C4-2B (cell line): Measurements from ENCODE around the gene PEMT.

Source experiments
- ZFX ChIP-seq: fragments of 450-650 bp; IDR thresholded peaks from 2 replicates; pipeline ENCODE4 v1.6.1; 2017
- TF ChIP-seq, protein P1 (sequence below): fragments of 450-650 bp; conservative IDR thresholded peaks from 2 replicates; pipeline ENCODE4 v1.5.1; 2017; ENCODE audit warnings: mild to moderate bottlenecking

DNA sequence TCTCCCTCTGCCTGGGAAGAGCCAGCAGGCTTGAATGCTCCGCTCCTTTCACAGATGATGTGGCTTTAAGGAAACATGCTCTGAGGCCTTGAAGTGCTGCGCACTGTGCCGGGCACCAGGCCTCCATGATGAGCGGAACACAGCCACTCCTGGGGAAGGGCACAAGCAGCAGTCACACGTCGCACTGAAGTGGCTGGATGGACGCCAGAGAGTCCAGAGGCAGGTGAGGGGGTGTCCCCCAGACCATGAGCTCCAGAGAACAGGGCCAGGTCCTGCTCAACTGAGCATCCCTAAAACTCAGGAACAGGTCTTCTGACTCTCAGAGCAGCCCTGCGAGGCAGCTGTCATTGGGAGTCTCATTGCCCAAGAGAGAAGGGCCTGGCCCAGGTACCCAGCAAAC lies 35.6 kb downstream of the PEMT start:
- TF ChIP-seq, protein P1, sequence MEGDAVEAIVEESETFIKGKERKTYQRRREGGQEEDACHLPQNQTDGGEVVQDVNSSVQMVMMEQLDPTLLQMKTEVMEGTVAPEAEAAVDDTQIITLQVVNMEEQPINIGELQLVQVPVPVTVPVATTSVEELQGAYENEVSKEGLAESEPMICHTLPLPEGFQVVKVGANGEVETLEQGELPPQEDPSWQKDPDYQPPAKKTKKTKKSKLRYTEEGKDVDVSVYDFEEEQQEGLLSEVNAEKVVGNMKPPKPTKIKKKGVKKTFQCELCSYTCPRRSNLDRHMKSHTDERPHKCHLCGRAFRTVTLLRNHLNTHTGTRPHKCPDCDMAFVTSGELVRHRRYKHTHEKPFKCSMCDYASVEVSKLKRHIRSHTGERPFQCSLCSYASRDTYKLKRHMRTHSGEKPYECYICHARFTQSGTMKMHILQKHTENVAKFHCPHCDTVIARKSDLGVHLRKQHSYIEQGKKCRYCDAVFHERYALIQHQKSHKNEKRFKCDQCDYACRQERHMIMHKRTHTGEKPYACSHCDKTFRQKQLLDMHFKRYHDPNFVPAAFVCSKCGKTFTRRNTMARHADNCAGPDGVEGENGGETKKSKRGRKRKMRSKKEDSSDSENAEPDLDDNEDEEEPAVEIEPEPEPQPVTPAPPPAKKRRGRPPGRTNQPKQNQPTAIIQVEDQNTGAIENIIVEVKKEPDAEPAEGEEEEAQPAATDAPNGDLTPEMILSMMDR: no peak
- no peak for TF ChIP-seq ZFX
